Nucleus accumbens (tissue), 56 donors: ENCODE data around the gene GSTT2B.
"Not testable (repeated sequence)": the region's sequence is repeated elsewhere in the genome, so short reads cannot be mapped to it uniquely, and the experiment has no call there.

Experiments used
- DNase-seq, 56 donors: peaks; one replicate each; lab custom pipeline; 2025; lab: John Stamatoyannopoulos, UW

GSTT2B gene

DNA sequence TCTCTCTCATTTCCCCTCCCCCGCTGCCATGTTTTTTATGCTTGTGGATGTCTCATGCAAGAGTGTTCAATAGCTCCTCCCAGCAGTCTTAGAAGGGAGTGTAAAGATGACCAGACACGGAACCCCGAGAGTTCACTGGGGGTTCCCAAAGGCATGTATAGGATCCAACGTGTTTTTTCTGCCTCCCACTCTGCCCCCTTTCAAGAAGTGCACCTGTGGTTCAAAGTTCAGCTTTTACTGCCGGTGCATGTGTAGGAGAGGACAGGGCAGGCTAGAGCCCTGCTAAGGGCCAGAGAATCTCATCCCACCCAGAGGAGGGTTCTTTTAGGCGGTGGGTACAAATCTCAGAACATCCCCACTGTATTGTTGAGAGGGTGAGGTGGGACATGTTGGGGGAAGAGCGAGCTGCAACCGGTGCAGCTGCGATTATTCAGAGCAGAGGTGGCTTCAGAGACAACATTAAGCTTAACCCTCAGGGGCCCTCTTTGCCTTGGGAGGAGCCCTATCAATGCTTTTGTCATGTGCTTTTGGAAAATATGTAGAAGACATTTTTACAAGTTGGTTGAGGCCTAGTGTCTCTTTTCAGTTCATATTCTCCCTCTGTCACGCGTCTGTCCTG is 52.3 kb downstream of the GSTT2B start:
- DNase-seq = no peak

DNA sequence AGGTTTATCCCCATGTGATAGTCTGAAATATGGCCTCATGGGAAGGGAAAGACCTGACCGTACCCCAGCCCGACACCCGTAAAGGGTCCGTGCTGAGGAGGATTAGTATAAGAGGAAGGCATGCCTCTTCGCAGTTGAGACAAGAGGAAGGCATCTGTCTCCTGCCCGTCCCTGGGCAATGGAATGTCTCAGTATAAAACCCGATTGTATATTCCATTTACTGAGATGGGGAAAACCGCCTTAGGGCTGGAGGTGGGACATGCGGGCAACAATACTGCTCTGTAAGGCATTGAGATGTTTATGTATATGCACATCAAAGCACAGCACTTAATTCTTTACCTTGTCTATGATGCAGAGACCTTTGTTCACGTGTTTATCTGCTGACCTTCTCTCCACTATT is 53.6 kb downstream of the GSTT2B start:
- not testable (repeated sequence) for DNase-seq
